GM23338 (cell line): ENCODE measurements around the gene CPT1A. TPM values are rescaled to one million over a fixed set of nuclear protein-coding genes. Genes with fewer than 3 reads are reported as not detected.

ENCODE experiments used
- ATAC-seq: fragments of 200-7000 bp; cut with Tn5 transposase; 3 replicates; pipeline ENCODE4 v1.9.1; 2020
- DNase-seq: peaks from one replicate; pipeline ENCODE4 v3.0.0-alpha.2; 2015; ENCODE audit warnings: low spot score
- H2AFZ ChIP-seq: fragments of 200-600 bp; sonication (generic); 2 replicates; pipeline ENCODE4 v1.8.0; 2016; ENCODE audit warnings: antibody characterized with exemption, mild to moderate bottlenecking, moderate library complexity
- H3F3A ChIP-seq: fragments of 200-600 bp; sonication (generic); replicated peaks from 2 replicates; pipeline ENCODE4 v1.8.0; 2017; ENCODE audit warnings: antibody characterized with exemption, mixed run types, low read depth
- H3K27ac ChIP-seq: fragments of 200-600 bp; sonication (generic); 2 replicates; pipeline ENCODE4 v1.6.1; 2016; ENCODE audit warnings: low read depth
- H3K27me3 ChIP-seq: fragments of 200-600 bp; sonication (generic); 2 replicates; pipeline ENCODE4 v1.8.0; 2016; ENCODE audit warnings: mild to moderate bottlenecking, mixed run types, moderate library complexity; ENCODE audit not compliant: insufficient read depth
- H3K36me3 ChIP-seq: fragments of 200-600 bp; sonication (generic); 2 replicates; pipeline ENCODE4 v1.8.0; 2016; ENCODE audit warnings: mild to moderate bottlenecking; ENCODE audit not compliant: insufficient read depth
- H3K4me1 ChIP-seq: fragments of 200-600 bp; sonication (generic); 2 replicates; pipeline ENCODE4 v1.8.0; 2016; ENCODE audit warnings: mild to moderate bottlenecking, moderate library complexity; ENCODE audit not compliant: insufficient read depth
- H3K4me2 ChIP-seq: fragments of 200-600 bp; sonication (generic); 2 replicates; pipeline ENCODE4 v1.7.1; 2017; ENCODE audit warnings: mixed run types
- H3K4me3 ChIP-seq: fragments of 200-600 bp; sonication (generic); 2 replicates; pipeline ENCODE4 v1.6.1; 2016; ENCODE audit warnings: mixed run types
- H3K79me2 ChIP-seq: fragments of 200-600 bp; sonication (generic); replicated peaks from 2 replicates; pipeline ENCODE4 v1.8.0; 2017; ENCODE audit warnings: mild to moderate bottlenecking; ENCODE audit not compliant: insufficient read depth
- H3K9me2 ChIP-seq: fragments of 200-600 bp; sonication (generic); 2 replicates; pipeline ENCODE4 v1.8.0; 2017; ENCODE audit not compliant: insufficient read depth
- H4K20me1 ChIP-seq: fragments of 200-600 bp; sonication (generic); replicated peaks from 2 replicates; pipeline ENCODE4 v1.8.0; 2017; ENCODE audit warnings: mild to moderate bottlenecking; ENCODE audit not compliant: insufficient read depth
- H3K27ac Mint-ChIP-seq: 2 replicates; pipeline ENCODE4 v1.8.0; 2020; ENCODE audit warnings: inconsistent platforms, mild to moderate bottlenecking, moderate library complexity, mixed read lengths
- H3K27me3 Mint-ChIP-seq: 3 replicates; pipeline ENCODE4 v1.8.0; 2022; ENCODE audit warnings: low read depth, mild to moderate bottlenecking, moderate library complexity, mixed read lengths, inconsistent platforms; ENCODE audit not compliant: insufficient read depth, poor library complexity
- H3K36me3 Mint-ChIP-seq: 3 replicates; pipeline ENCODE4 v1.8.0; 2021; ENCODE audit warnings: low read depth, mild to moderate bottlenecking, inconsistent platforms, moderate library complexity, mixed read lengths
- H3K4me1 Mint-ChIP-seq: 3 replicates; pipeline ENCODE4 v1.8.0; 2020; ENCODE audit warnings: mild to moderate bottlenecking, inconsistent platforms, mixed read lengths
- H3K4me3 Mint-ChIP-seq: 3 replicates; pipeline ENCODE4 v1.8.0; 2021; ENCODE audit warnings: moderate library complexity, mild to moderate bottlenecking, inconsistent platforms, mixed read lengths
- H3K9me3 Mint-ChIP-seq: 3 replicates; pipeline ENCODE4 v1.8.0; 2020; ENCODE audit warnings: moderate library complexity, mild to moderate bottlenecking, inconsistent platforms, mixed read lengths
- CREB1 ChIP-seq: fragments of 250-450 bp; sonication (Bioruptor Pico); IDR thresholded peaks from 2 replicates; pipeline ENCODE4 v1.5.0; 2020; ENCODE audit warnings: low read depth, mild to moderate bottlenecking, moderate library complexity
- EZH2 ChIP-seq: fragments of 200-600 bp; sonication (generic); IDR thresholded peaks from one replicate; pipeline ENCODE4 v1.8.0; 2017; ENCODE audit warnings: antibody characterized with exemption, mild to moderate bottlenecking, low read depth; ENCODE audit not compliant: unreplicated experiment
- JUNB ChIP-seq: IDR thresholded peaks from one replicate; pipeline ENCODE4 v1.6.1; 2016; ENCODE audit warnings: antibody characterized with exemption; ENCODE audit not compliant: unreplicated experiment
- NANOG ChIP-seq: IDR thresholded peaks from 2 replicates; pipeline ENCODE4 v1.6.1; 2016; ENCODE audit warnings: antibody characterized with exemption, borderline replicate concordance
- POLR2AphosphoS5 ChIP-seq: IDR thresholded peaks from 2 replicates; pipeline ENCODE4 v1.6.1; 2016; ENCODE audit warnings: antibody characterized with exemption, low read depth
- STAT1 ChIP-seq: IDR thresholded peaks from one replicate; pipeline ENCODE4 v1.6.1; 2016; ENCODE audit warnings: antibody characterized with exemption; ENCODE audit not compliant: unreplicated experiment
- ZNF114 ChIP-seq: fragments of 250-450 bp; sonication (Bioruptor Pico); IDR thresholded peaks from 2 replicates; pipeline ENCODE4 v1.5.0; 2020; ENCODE audit warnings: mild to moderate bottlenecking, moderate library complexity
- polyA plus RNA-seq: library from polyadenylated mRNA; unstranded; fragments of >200 nt; fragmentation: Nextera tagmentation; extraction: Ambion mirVana; gene quantifications from 2 replicates; pipeline ENCODE4 v1.2.1, GENCODE V29; 2016
- total RNA-seq: library from RNA; depleted of rRNA; stranded (reverse); fragments of >200 nt; shearing (Covaris generic); gene quantifications from 2 replicates; pipeline ENCODE4 v1.2.3, GENCODE V29; 2014
- TF ChIP-seq, protein P1 (sequence below): IDR thresholded peaks from one replicate; pipeline ENCODE4 v1.6.1; 2018; ENCODE audit warnings: antibody characterized with exemption; ENCODE audit not compliant: unreplicated experiment
- TF ChIP-seq, protein P2 (sequence below): fragments of 250-450 bp; sonication (Bioruptor Pico); IDR thresholded peaks from 2 replicates; pipeline ENCODE4 v1.5.0; 2020; ENCODE audit warnings: mild to moderate bottlenecking, moderate library complexity
- TF ChIP-seq, protein P3 (sequence below): IDR thresholded peaks from 2 replicates; pipeline ENCODE4 v1.6.1; 2016; ENCODE audit warnings: antibody characterized with exemption

Gene CPT1A
- total and polyA plus RNA-seq, 2 experiments from 2014 or later, result 2.6 to 9.5 TPM

DNA sequence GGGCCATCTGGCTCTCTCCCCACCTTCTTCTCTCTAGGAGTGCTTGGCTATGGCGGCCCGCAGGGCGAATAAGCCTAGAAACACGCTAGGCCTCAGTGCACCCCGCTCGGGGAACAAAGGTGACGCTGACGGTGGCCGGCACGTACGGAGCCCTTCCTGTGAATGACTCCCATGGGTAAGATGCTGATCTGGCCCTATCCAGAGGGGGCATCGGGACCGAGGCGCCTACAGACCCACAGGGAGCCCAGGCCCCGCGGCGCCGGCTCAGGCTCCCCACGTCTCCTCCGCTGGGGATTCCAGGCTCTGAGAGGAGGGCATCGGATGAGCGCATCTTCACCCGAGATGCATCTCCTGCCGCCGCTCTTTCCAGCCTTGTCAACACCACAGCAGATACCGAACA lies 59.0 kb downstream of the CPT1A start (continued):
- no peak for TF ChIP-seq EZH2

DNA sequence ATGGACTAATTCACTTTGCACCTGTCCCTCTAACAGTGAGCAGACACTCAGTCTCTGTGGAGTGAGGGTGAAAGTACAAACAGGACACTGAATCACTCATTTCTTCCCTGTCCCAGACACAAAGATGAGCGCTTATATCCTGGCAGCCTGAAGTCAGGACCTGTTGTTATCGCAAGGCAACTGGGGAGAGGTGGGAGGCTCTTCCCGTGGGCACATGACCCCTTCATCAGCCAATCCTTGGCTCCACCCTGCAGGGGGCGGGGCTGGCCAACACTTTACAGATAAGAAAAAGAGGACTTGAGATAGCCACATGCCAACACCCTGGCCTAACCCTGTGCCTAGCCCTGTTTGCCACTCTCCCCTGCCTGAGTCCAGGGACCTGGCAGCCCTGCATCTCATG lies 60.9 kb downstream of the CPT1A start:
- H3K27me3 ChIP-seq, result no peaks in the 10 kb centered on the region
- ATAC-seq, result peak; percentile 96
- H3K36me3 ChIP-seq, result no peaks in the 10 kb centered on the region; the same call in 1 of the 2 replicates
- Mint-ChIP-seq H3K9me3 (no peaks in the 10 kb centered on the region), H3K27ac (peak overlapping the region; percentile 35; the same call in 1 of the 2 replicates), H3K27me3 (peaks cover 7% of the 10 kb centered on the region), H3K4me3 (no peak overlapping the region; the same call in 2 of the 3 replicates), H3K4me1 (peaks cover 8% of the 10 kb centered on the region; the same call in 2 of the 3 replicates), H3K36me3 (peaks cover 9% of the 10 kb centered on the region; the same call in 1 of the 3 replicates)
- H4K20me1 ChIP-seq, result no peaks in the 10 kb centered on the region
- peak overlapping the region; percentile 91 for H2AFZ ChIP-seq
- no peaks in the 10 kb centered on the region for H3K79me2 ChIP-seq
- DNase-seq, result peak; percentile 82
- no peak for TF ChIP-seq POLR2AphosphoS5
- no peaks in the 10 kb centered on the region for H3F3A ChIP-seq
- peak overlapping the region; percentile 65; the same call in 1 of the 2 replicates for H3K27ac ChIP-seq
- H3K9me2 ChIP-seq, result no peaks in the 10 kb centered on the region
- H3K4me3 ChIP-seq, result no peak overlapping the region
- no peak overlapping the region for H3K4me2 ChIP-seq
- H3K4me1 ChIP-seq, result no peaks in the 10 kb centered on the region

DNA sequence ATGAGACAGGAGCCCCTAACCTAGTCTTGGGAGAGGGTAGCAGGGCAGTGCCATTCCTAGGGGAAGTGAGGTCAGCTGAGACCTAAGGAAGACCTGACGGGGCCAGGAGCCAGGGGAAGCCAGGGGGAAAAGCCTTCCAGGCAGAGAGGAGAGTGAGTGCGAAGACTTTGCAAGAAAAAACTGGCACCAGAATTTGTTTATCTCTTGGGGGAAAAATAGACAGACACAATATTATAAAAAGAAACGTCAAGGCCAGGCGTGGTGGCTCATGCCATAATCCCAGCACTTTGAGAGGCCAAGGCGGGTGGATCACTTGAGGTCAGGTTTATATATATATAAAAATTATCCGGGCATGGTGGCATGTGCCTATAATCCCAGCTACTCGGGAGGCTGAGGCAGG lies 63.5 kb downstream of the CPT1A start:
- H3K36me3 ChIP-seq, result no peaks in the 10 kb centered on the region; the same call in 1 of the 2 replicates
- H3K4me2 ChIP-seq, result no peak overlapping the region
- Mint-ChIP-seq H3K9me3 (no peaks in the 10 kb centered on the region; the same call in 2 of the 3 replicates), H3K4me1 (peaks cover 8% of the 10 kb centered on the region; the same call in 2 of the 3 replicates), H3K27ac (no peak overlapping the region), H3K4me3 (no peak overlapping the region), H3K36me3 (peaks cover 10% of the 10 kb centered on the region; the same call in 1 of the 3 replicates), H3K27me3 (peaks cover 5% of the 10 kb centered on the region)
- no peak overlapping the region for H3K27ac ChIP-seq
- DNase-seq (no peak), ATAC-seq (no peak)
- H3F3A ChIP-seq, result no peaks in the 10 kb centered on the region
- H3K4me1 ChIP-seq, result no peaks in the 10 kb centered on the region
- H3K9me2 ChIP-seq, result no peaks in the 10 kb centered on the region
- H3K27me3 ChIP-seq, result no peaks in the 10 kb centered on the region
- H4K20me1 ChIP-seq, result no peaks in the 10 kb centered on the region
- H2AFZ ChIP-seq, result no peak overlapping the region
- no peak overlapping the region for H3K4me3 ChIP-seq
- H3K79me2 ChIP-seq, result no peaks in the 10 kb centered on the region
- TF ChIP-seq, protein P1, sequence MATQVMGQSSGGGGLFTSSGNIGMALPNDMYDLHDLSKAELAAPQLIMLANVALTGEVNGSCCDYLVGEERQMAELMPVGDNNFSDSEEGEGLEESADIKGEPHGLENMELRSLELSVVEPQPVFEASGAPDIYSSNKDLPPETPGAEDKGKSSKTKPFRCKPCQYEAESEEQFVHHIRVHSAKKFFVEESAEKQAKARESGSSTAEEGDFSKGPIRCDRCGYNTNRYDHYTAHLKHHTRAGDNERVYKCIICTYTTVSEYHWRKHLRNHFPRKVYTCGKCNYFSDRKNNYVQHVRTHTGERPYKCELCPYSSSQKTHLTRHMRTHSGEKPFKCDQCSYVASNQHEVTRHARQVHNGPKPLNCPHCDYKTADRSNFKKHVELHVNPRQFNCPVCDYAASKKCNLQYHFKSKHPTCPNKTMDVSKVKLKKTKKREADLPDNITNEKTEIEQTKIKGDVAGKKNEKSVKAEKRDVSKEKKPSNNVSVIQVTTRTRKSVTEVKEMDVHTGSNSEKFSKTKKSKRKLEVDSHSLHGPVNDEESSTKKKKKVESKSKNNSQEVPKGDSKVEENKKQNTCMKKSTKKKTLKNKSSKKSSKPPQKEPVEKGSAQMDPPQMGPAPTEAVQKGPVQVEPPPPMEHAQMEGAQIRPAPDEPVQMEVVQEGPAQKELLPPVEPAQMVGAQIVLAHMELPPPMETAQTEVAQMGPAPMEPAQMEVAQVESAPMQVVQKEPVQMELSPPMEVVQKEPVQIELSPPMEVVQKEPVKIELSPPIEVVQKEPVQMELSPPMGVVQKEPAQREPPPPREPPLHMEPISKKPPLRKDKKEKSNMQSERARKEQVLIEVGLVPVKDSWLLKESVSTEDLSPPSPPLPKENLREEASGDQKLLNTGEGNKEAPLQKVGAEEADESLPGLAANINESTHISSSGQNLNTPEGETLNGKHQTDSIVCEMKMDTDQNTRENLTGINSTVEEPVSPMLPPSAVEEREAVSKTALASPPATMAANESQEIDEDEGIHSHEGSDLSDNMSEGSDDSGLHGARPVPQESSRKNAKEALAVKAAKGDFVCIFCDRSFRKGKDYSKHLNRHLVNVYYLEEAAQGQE, result no peak
- TF ChIP-seq, protein P2, sequence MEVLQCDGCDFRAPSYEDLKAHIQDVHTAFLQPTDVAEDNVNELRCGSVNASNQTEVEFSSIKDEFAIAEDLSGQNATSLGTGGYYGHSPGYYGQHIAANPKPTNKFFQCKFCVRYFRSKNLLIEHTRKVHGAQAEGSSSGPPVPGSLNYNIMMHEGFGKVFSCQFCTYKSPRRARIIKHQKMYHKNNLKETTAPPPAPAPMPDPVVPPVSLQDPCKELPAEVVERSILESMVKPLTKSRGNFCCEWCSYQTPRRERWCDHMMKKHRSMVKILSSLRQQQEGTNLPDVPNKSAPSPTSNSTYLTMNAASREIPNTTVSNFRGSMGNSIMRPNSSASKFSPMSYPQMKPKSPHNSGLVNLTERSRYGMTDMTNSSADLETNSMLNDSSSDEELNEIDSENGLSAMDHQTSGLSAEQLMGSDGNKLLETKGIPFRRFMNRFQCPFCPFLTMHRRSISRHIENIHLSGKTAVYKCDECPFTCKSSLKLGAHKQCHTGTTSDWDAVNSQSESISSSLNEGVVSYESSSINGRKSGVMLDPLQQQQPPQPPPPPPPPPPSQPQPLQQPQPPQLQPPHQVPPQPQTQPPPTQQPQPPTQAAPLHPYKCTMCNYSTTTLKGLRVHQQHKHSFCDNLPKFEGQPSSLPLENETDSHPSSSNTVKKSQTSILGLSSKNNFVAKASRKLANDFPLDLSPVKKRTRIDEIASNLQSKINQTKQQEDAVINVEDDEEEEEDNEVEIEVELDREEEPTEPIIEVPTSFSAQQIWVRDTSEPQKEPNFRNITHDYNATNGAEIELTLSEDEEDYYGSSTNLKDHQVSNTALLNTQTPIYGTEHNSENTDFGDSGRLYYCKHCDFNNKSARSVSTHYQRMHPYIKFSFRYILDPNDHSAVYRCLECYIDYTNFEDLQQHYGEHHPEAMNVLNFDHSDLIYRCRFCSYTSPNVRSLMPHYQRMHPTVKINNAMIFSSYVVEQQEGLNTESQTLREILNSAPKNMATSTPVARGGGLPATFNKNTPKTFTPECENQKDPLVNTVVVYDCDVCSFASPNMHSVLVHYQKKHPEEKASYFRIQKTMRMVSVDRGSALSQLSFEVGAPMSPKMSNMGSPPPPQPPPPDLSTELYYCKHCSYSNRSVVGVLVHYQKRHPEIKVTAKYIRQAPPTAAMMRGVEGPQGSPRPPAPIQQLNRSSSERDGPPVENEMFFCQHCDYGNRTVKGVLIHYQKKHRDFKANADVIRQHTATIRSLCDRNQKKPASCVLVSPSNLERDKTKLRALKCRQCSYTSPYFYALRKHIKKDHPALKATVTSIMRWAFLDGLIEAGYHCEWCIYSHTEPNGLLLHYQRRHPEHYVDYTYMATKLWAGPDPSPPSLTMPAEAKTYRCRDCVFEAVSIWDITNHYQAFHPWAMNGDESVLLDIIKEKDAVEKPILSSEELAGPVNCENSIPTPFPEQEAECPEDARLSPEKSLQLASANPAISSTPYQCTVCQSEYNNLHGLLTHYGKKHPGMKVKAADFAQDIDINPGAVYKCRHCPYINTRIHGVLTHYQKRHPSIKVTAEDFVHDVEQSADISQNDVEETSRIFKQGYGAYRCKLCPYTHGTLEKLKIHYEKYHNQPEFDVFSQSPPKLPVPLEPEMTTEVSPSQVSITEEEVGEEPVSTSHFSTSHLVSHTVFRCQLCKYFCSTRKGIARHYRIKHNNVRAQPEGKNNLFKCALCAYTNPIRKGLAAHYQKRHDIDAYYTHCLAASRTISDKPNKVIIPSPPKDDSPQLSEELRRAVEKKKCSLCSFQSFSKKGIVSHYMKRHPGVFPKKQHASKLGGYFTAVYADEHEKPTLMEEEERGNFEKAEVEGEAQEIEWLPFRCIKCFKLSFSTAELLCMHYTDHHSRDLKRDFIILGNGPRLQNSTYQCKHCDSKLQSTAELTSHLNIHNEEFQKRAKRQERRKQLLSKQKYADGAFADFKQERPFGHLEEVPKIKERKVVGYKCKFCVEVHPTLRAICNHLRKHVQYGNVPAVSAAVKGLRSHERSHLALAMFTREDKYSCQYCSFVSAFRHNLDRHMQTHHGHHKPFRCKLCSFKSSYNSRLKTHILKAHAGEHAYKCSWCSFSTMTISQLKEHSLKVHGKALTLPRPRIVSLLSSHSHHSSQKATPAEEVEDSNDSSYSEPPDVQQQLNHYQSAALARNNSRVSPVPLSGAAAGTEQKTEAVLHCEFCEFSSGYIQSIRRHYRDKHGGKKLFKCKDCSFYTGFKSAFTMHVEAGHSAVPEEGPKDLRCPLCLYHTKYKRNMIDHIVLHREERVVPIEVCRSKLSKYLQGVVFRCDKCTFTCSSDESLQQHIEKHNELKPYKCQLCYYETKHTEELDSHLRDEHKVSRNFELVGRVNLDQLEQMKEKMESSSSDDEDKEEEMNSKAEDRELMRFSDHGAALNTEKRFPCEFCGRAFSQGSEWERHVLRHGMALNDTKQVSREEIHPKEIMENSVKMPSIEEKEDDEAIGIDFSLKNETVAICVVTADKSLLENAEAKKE (CRISPR knock-in tag), result no peak
- TF ChIP-seq ZNF114, result no peak
- no peak for TF ChIP-seq EZH2
- TF ChIP-seq STAT1, result no peak
- TF ChIP-seq, protein P3, sequence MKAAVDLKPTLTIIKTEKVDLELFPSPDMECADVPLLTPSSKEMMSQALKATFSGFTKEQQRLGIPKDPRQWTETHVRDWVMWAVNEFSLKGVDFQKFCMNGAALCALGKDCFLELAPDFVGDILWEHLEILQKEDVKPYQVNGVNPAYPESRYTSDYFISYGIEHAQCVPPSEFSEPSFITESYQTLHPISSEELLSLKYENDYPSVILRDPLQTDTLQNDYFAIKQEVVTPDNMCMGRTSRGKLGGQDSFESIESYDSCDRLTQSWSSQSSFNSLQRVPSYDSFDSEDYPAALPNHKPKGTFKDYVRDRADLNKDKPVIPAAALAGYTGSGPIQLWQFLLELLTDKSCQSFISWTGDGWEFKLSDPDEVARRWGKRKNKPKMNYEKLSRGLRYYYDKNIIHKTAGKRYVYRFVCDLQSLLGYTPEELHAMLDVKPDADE, result no peak
- no peak for TF ChIP-seq JUNB
- no peak for TF ChIP-seq CREB1
- TF ChIP-seq NANOG, result no peak
